HCT116 (cell line): ENCODE measurements around the gene TET2. TPM values are rescaled to one million over a fixed set of nuclear protein-coding genes. Genes with fewer than 3 reads are reported as not detected.
A peak's percentile ranks its signal among the peaks of the same experiment; 100 is the strongest.

Source experiments
- ATAC-seq: fragments of 200-7000 bp; cut with Tn5 transposase; 2 replicates; pipeline ENCODE4 v1.9.1; 2020; ENCODE audit warnings: mild to moderate bottlenecking, moderate library complexity
- BruUV-seq: library from RNA; stranded (reverse); fragments of 400-500 nt; replicated peaks from 2 replicates; lab custom pipeline; 2021; lab: Mats Ljungman, UMichigan
- CTCF ChIA-PET: fragments of 300-600 bp; sonication (Branson Sonifier 250); formaldehyde crosslinking; loops from one replicate; lab custom pipeline; 2021; ENCODE audit warnings: antibody characterized with exemption; lab: Charles Lee
- POLR2A ChIA-PET: fragments of 300-600, 350-600 bp; sonication (Branson Sonifier 250); formaldehyde crosslinking; loops from one replicate; lab custom pipeline; 2021; ENCODE audit warnings: antibody characterized with exemption; lab: Charles Lee
- RAD21 ChIA-PET, 2 experiments: fragments of 300-600 bp; sonication (Branson Sonifier 250); formaldehyde crosslinking; loops; one replicate each; lab custom pipeline; 2023; ENCODE audit warnings: low total read pairs in 2 of 2; ENCODE audit not compliant: uncharacterized antibody in 2 of 2, unreplicated experiment in 2 of 2, low non-redundant PET in 1 of 2; lab: Charles Lee
- DNase-seq: peaks from one replicate; pipeline ENCODE4 v3.0.0-alpha.2; 2010; ENCODE audit warnings: low read depth, low spot score
- H2AFZ ChIP-seq: fragments of 200-600 bp; shearing (Covaris generic), sonication (generic); 2 replicates; pipeline ENCODE4 v1.6.1; 2017; ENCODE audit warnings: low read depth, mixed run types, mixed read lengths, antibody characterized with exemption, low read length; ENCODE audit not compliant: poor library complexity, severe bottlenecking
- H3K27ac ChIP-seq: 2 replicates; pipeline ENCODE4 v1.5.1; 2012; ENCODE audit warnings: low read depth, low read length
- H3K27me3 ChIP-seq: fragments of 200-600 bp; sonication (generic); 2 replicates; pipeline ENCODE4 v1.6.1; 2016; ENCODE audit warnings: mixed run types, low read length, mixed read lengths; ENCODE audit not compliant: insufficient read depth
- H3K36me3 ChIP-seq, 2 experiments: fragments of 200-500 bp in 1 of 2; fragments of 200-600 bp in 1 of 2; sonication (Bioruptor generic) in 1 of 2; sonication (generic) in 1 of 2; 2 replicates each; pipeline versions ENCODE4 v1.5.1 to v1.6.1; 2014 to 2016; ENCODE audit warnings: low read length in 2 of 2, inconsistent platforms in 1 of 2, mixed read lengths in 1 of 2, mixed run types in 1 of 2; ENCODE audit not compliant: insufficient read depth in 2 of 2, control insufficient read depth in 1 of 2
- H3K4me1 ChIP-seq, 2 experiments: fragments of 200-600 bp in 1 of 2; sonication (generic) in 1 of 2; 2 replicates each; pipeline versions ENCODE4 v1.5.1 to v1.6.1; 2012 to 2017; ENCODE audit warnings: low read length in 2 of 2, inconsistent platforms in 1 of 2, mild to moderate bottlenecking in 1 of 2, mixed read lengths in 1 of 2, mixed run types in 1 of 2, moderate library complexity in 1 of 2; ENCODE audit not compliant: insufficient read depth in 2 of 2, control insufficient read depth in 1 of 2
- H3K4me2 ChIP-seq: fragments of 200-600 bp; sonication (generic); 2 replicates; pipeline ENCODE4 v1.6.1; 2017; ENCODE audit warnings: mixed run types, low read length, mixed read lengths
- H3K4me3 ChIP-seq, 2 experiments: fragments of 200-600 bp in 1 of 2; sonication (generic) in 1 of 2; replicated peaks in 1 of 2; 2 replicates each; pipeline ENCODE4 v1.5.1; 2011 to 2016; ENCODE audit warnings: low read length in 2 of 2, control low read depth in 1 of 2, low read depth in 1 of 2, mild to moderate bottlenecking in 1 of 2, mixed read lengths in 1 of 2, mixed run types in 1 of 2
- H3K79me2 ChIP-seq: fragments of 200-600 bp; sonication (generic); 2 replicates; pipeline ENCODE4 v1.6.1; 2017; ENCODE audit warnings: mild to moderate bottlenecking, mixed run types, low read length, moderate library complexity, mixed read lengths; ENCODE audit not compliant: insufficient read depth
- H3K9ac ChIP-seq: fragments of 200-600 bp; sonication (generic); 2 replicates; pipeline ENCODE4 v1.6.1; 2016; ENCODE audit warnings: low read length, mixed read lengths
- H3K9me2 ChIP-seq: fragments of 200-600 bp; sonication (generic), shearing (Covaris generic); 2 replicates; pipeline ENCODE4 v1.6.1; 2017; ENCODE audit warnings: mixed run types, mild to moderate bottlenecking, moderate library complexity; ENCODE audit not compliant: insufficient read depth
- H3K9me3 ChIP-seq, 2 experiments: fragments of 200-500 bp in 1 of 2; fragments of 200-600 bp in 1 of 2; sonication (Bioruptor generic) in 1 of 2; sonication (generic) in 1 of 2; 2 replicates each; pipeline ENCODE4 v1.6.1; 2014 to 2017; ENCODE audit warnings: low read length in 2 of 2, mixed read lengths in 2 of 2, inconsistent platforms in 1 of 2, low read depth in 1 of 2, mild to moderate bottlenecking in 1 of 2, mixed run types in 1 of 2, moderate library complexity in 1 of 2; ENCODE audit not compliant: control insufficient read depth in 1 of 2, insufficient read depth in 1 of 2
- H4K20me1 ChIP-seq: fragments of 200-600 bp; sonication (generic), shearing (Covaris generic); 2 replicates; pipeline ENCODE4 v1.6.1; 2017; ENCODE audit warnings: mixed run types, mild to moderate bottlenecking, moderate library complexity; ENCODE audit not compliant: insufficient read depth
- POLR2A ChIP-seq: IDR thresholded peaks from 2 replicates; pipeline ENCODE4 v1.7.0; 2011; ENCODE audit warnings: borderline replicate concordance; ENCODE audit not compliant: insufficient read depth, insufficient read length; ENCODE audit errors: extremely low read depth
- RAD21 ChIP-seq: IDR thresholded peaks from 2 replicates; pipeline ENCODE4 v1.6.1; 2012; ENCODE audit warnings: low read depth, mild to moderate bottlenecking
- REST ChIP-seq: IDR thresholded peaks from 2 replicates; pipeline ENCODE4 v1.6.1; 2012; ENCODE audit warnings: low read depth
- SRF ChIP-seq: IDR thresholded peaks from 2 replicates; pipeline ENCODE4 v1.6.1; 2012; ENCODE audit warnings: low read depth
- ZNF274 ChIP-seq: fragments of 200-500 bp; sonication (Bioruptor generic); IDR thresholded peaks from 2 replicates; pipeline ENCODE4 v1.6.1; 2014; ENCODE audit warnings: mild to moderate bottlenecking, low read depth, low read length, inconsistent platforms
- intact Hi-C: fragments of 100-400 bp; cut with micrococcal nuclease; formaldehyde crosslinking; loops from 2 replicates; pipeline ENCODE4 v1.10.0; 2022
- total RNA-seq: library from RNA; stranded (reverse); gene quantifications from one replicate; pipeline ENCODE4 v1.2.1, GENCODE V29; 2021; ENCODE audit not compliant: unreplicated experiment
- TF ChIP-seq, protein P1 (sequence below): IDR thresholded peaks from 2 replicates; pipeline ENCODE4 v1.6.1; 2012

TET2 gene
- total RNA-seq, 1 experiment from 2014 or later: 9.7 TPM

DNA sequence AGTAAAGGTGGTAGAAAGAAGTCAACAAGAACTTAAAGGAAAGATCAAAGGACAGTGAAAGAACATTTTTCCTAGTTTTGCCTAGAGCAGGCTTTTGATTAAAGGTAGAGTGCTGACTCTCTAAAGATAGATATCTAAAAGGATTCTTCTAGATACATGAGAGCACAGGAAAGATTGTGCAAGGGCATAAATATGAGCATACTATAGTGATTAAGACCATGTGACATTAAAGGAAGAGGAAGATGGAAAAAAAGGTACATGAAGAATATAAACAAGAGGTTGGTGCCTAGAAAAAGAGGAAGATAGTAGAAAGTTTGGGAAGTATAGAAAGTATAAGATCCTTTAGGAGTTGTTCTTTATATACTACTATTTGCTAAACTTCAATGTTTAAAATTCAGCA, 26.1 kb upstream of the TET2 start (continued):
- TF ChIP-seq REST: no peak
- no peak for TF ChIP-seq POLR2A
- TF ChIP-seq SRF: no peak
- no peak for TF ChIP-seq RAD21
- TF ChIP-seq, protein P1, sequence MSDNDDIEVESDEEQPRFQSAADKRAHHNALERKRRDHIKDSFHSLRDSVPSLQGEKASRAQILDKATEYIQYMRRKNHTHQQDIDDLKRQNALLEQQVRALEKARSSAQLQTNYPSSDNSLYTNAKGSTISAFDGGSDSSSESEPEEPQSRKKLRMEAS: no peak
- TF ChIP-seq, all 23 proteins: peak for 0

GRCh38 chr4:105122350-105122749, 24.3 kb upstream of the TET2 start:
- CTCF ChIA-PET: no interaction called here
- no TSS peak for BruUV-seq
- no peaks in the 10 kb centered on the region for H3K9me2 ChIP-seq
- H3K9ac ChIP-seq: no peak overlapping the region
- DNase-seq: no peak
- RAD21 ChIA-PET: no interaction called here
- no peaks in the 10 kb centered on the region for H3K27me3 ChIP-seq
- H3K27ac ChIP-seq: no peak overlapping the region
- no peak overlapping the region for H3K4me3 ChIP-seq
- POLR2A ChIA-PET: no interaction called here
- H3K36me3 ChIP-seq: no peaks in the 10 kb centered on the region
- H4K20me1 ChIP-seq: no peaks in the 10 kb centered on the region
- intact Hi-C loops: no loop called here
- no peaks in the 10 kb centered on the region for H3K9me3 ChIP-seq
- H3K79me2 ChIP-seq: no peaks in the 10 kb centered on the region
- H3K4me1 ChIP-seq: peaks cover 0 to 6% of the 10 kb centered on the region in 2 experiments; a peak in 2 of 4 replicates
- ATAC-seq: peak; percentile 52; the same call in 1 of the 2 replicates
- 0 out of 2 replicates have a peak overlapping the region, but pooled peaks have one; percentile 23 for H3K4me2 ChIP-seq
- H2AFZ ChIP-seq: peak overlapping the region; percentile 87
- no peak for TF ChIP-seq ZNF274
